CD4-positive, alpha-beta T cell (primary cell): ENCODE measurements around the gene CPHXL2. TPM values are rescaled to one million over a fixed set of nuclear protein-coding genes. Genes with fewer than 3 reads are reported as not detected.

Source experiments
- ATAC-seq: fragments of 200-7000 bp; cut with Tn5 transposase; one replicate; pipeline ENCODE4 v1.10.0; 2022; ENCODE audit warnings: mild to moderate bottlenecking; ENCODE audit not compliant: poor library complexity
- CTCF ChIA-PET: fragments of 350-600 bp; sonication (Branson Sonifier 250); formaldehyde crosslinking; loops from one replicate; lab custom pipeline; 2021; ENCODE audit warnings: antibody characterized with exemption, inconsistent platforms; lab: Charles Lee
- POLR2A ChIA-PET: fragments of 350-600 bp; sonication (Branson Sonifier 250); formaldehyde crosslinking; loops from one replicate; lab custom pipeline; 2021; ENCODE audit warnings: antibody characterized with exemption, inconsistent platforms; lab: Charles Lee
- DNase-seq, 14 experiments: peaks; one replicate each; pipeline ENCODE4 v3.0.0-alpha.2; 2013 to 2020; ENCODE audit warnings: mixed read lengths in 2 of 14
- H3K27ac ChIP-seq, 2 donors: one replicate each; pipeline versions ENCODE4 v1.5.1 to v1.7.0; 2013; ENCODE audit warnings: low read length in 2 of 2, low read depth in 1 of 2, mild to moderate bottlenecking in 1 of 2
- H3K27me3 ChIP-seq, 2 experiments: 1 replicate in 1 of 2; 2 replicates in 1 of 2; pipeline versions ENCODE4 v1.6.1 to v1.7.0; 2013; ENCODE audit warnings: low read length in 2 of 2, control low read depth in 1 of 2, mild to moderate bottlenecking in 1 of 2, moderate library complexity in 1 of 2; ENCODE audit not compliant: insufficient read depth in 2 of 2, control insufficient read depth in 1 of 2
- H3K36me3 ChIP-seq: one replicate; pipeline ENCODE4 v1.6.1; 2013; ENCODE audit warnings: low read length, control low read depth; ENCODE audit not compliant: insufficient read depth
- H3K4me1 ChIP-seq: one replicate; pipeline ENCODE4 v1.6.1; 2013; ENCODE audit warnings: low read length, control low read depth; ENCODE audit not compliant: insufficient read depth
- H3K4me3 ChIP-seq: one replicate; pipeline ENCODE4 v1.5.1; 2013; ENCODE audit warnings: mild to moderate bottlenecking, low read length, moderate library complexity
- H3K9me3 ChIP-seq, 2 experiments: 1 replicate in 1 of 2; 2 replicates in 1 of 2; pipeline versions ENCODE4 v1.6.1 to v1.7.0; 2013; ENCODE audit warnings: low read length in 2 of 2, mild to moderate bottlenecking in 2 of 2, control low read depth in 1 of 2, moderate library complexity in 1 of 2; ENCODE audit not compliant: control insufficient read depth in 1 of 2, insufficient read depth in 1 of 2
- H3K27ac Mint-ChIP-seq: one replicate; pipeline ENCODE4 v1.8.0; 2020; ENCODE audit warnings: mixed read lengths
- H3K27me3 Mint-ChIP-seq: one replicate; pipeline ENCODE4 v1.8.0; 2021; ENCODE audit warnings: mixed read lengths
- H3K36me3 Mint-ChIP-seq: one replicate; pipeline ENCODE4 v1.8.0; 2021; ENCODE audit warnings: low read depth, mixed read lengths
- H3K4me1 Mint-ChIP-seq: one replicate; pipeline ENCODE4 v1.8.0; 2021; ENCODE audit warnings: low read depth, mixed read lengths
- H3K4me3 Mint-ChIP-seq: one replicate; pipeline ENCODE4 v1.8.0; 2020; ENCODE audit warnings: mild to moderate bottlenecking, mixed read lengths
- H3K9me3 Mint-ChIP-seq: one replicate; pipeline ENCODE4 v1.8.0; 2020; ENCODE audit warnings: mixed read lengths
- CTCF ChIP-seq: fragments of 200-600 bp; IDR thresholded peaks from one replicate; pipeline ENCODE4 v1.8.0; 2022; ENCODE audit warnings: antibody characterized with exemption, mild to moderate bottlenecking
- intact Hi-C, 2 experiments: fragments of 100-400 bp; cut with DNase I in 1 of 2; cut with micrococcal nuclease in 1 of 2; formaldehyde crosslinking; loops; one replicate each; pipeline versions ENCODE4 v1.15.1 to v1.9.0; 2023 to 2025; cut with DNase I, micrococcal nuclease
- total RNA-seq, 174 experiments: library from RNA in 2 of 174; stranded (reverse) in 2 of 174; gene quantifications; one replicate each; pipeline ENCODE4 v1.2.3 and lab custom pipeline; 2021 to 2026

The CPHXL2 gene
- total RNA-seq, 2 experiments from 2014 or later, result not detected

DNA sequence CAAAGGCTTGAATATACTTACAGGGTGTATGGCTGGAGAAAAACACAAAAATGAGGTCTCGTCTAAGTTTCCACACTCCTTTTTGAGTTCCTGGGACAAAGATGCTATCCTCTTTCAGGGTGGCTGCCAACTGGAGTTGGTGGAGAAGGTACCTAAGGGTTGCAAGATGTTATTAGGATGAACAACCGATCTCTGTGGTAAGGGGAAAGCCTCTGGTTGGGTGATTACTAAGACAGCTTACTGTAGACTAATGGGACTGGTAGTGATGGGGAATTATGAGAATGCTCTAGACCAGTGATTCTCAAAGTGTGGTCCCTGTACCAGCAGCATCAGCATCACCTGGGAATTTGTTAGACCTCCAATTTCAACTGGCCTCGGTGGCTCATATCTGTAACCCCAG, 59.7 kb downstream of the CPHXL2 start:
- Mint-ChIP-seq H3K4me1 (peaks cover 50% of the 10 kb centered on the region), H3K4me3 (peak overlapping the region; percentile 31), H3K27me3 (no peaks in the 10 kb centered on the region), H3K9me3 (no peaks in the 10 kb centered on the region), H3K27ac (peak overlapping the region; percentile 92), H3K36me3 (peaks cover 83% of the 10 kb centered on the region)
- ATAC-seq, result no peak
- no peak for TF ChIP-seq CTCF
- intact Hi-C loops, result no loop called here
- CTCF ChIA-PET, result no interaction called here
- H3K27me3 ChIP-seq, result no peaks in the 10 kb centered on the region
- H3K36me3 ChIP-seq, result peaks cover 59% of the 10 kb centered on the region
- peaks cover 57% of the 10 kb centered on the region for H3K4me1 ChIP-seq
- no peaks in the 10 kb centered on the region for H3K9me3 ChIP-seq
- POLR2A ChIA-PET, result interaction anchor here (7.5 kb wide), 1 partner anchor 32 kb away, joined by 239 read pairs; the partner anchor contains the start of genes KARS1 and TERF2IP
- no peak for DNase-seq
- H3K4me3 ChIP-seq, result peak overlapping the region; percentile 5
- peak overlapping the region in 1 of 2 donors; percentile 56 for H3K27ac ChIP-seq

GRCh38 chr16:75616521-75617010, 60.2 kb downstream of the CPHXL2 start:
- no peak for TF ChIP-seq CTCF
- Mint-ChIP-seq H3K4me3 (peak overlapping the region; percentile 57), H3K27me3 (no peaks in the 10 kb centered on the region), H3K27ac (peak overlapping the region; percentile 92), H3K9me3 (no peaks in the 10 kb centered on the region), H3K36me3 (peaks cover 85% of the 10 kb centered on the region), H3K4me1 (peaks cover 44% of the 10 kb centered on the region)
- Histone ChIP-seq H3K4me3 (peak overlapping the region; percentile 5), H3K27ac (peak overlapping the region in 1 of 2 donors; percentile 56), H3K36me3 (peaks cover 64% of the 10 kb centered on the region), H3K4me1 (peaks cover 52% of the 10 kb centered on the region), H3K9me3 (no peaks in the 10 kb centered on the region), H3K27me3 (no peaks in the 10 kb centered on the region)
- intact Hi-C loops, result no loop called here
- ChIA-PET CTCF (interaction anchor here (1.6 kb wide), 1 partner anchor 99 kb away, joined by 5 read pairs; no protein-coding TSS in a partner anchor), POLR2A (interaction anchor here (0.7 to 7.5 kb wide), 5 partner anchors 10 to 183 kb away, joined by 4 to 239 read pairs (median 5); partner anchors contain the start of genes CFDP1, KARS1 and TERF2IP)
- peak in 3 of 14 experiments; percentile 30 to 68 (median 39) for DNase-seq
- ATAC-seq, result peak; percentile 53

GRCh38 chr16:75615619-75616018, 61.2 kb downstream of the CPHXL2 start:
- Mint-ChIP-seq H3K9me3 (no peaks in the 10 kb centered on the region), H3K27ac (peak overlapping the region; percentile 92), H3K27me3 (no peaks in the 10 kb centered on the region), H3K4me3 (no peak overlapping the region), H3K36me3 (peaks cover 87% of the 10 kb centered on the region), H3K4me1 (peaks cover 35% of the 10 kb centered on the region)
- intact Hi-C loops, result no loop called here
- ChIA-PET POLR2A (interaction anchor here (0.6 to 2.3 kb wide), 6 partner anchors 9 to 182 kb away, joined by 3 to 26 read pairs (median 4); partner anchors contain the start of genes CFDP1, KARS1 and TERF2IP), CTCF (interaction anchor here (0.6 to 1.6 kb wide), 2 partner anchors 11 to 98 kb away, joined by 3 to 5 read pairs; no protein-coding TSS in a partner anchor)
- no peak for TF ChIP-seq CTCF
- Histone ChIP-seq H3K9me3 (no peaks in the 10 kb centered on the region), H3K4me1 (peaks cover 45% of the 10 kb centered on the region), H3K27ac (peak overlapping the region in 1 of 2 donors; percentile 56), H3K4me3 (no peak overlapping the region), H3K36me3 (peaks cover 72% of the 10 kb centered on the region), H3K27me3 (no peaks in the 10 kb centered on the region)
- ATAC-seq (no peak), DNase-seq (no peak)
